HG02759 (cell line): ENCODE data around the gene CTNNBIP1.

ENCODE experiments used
- ATAC-seq: cut with Tn5 transposase; IDR thresholded peaks from one replicate; pipeline ENCODE4 v1.9.1; 2021; ENCODE audit warnings: mild to moderate bottlenecking, moderate library complexity; ENCODE audit not compliant: unreplicated experiment

CTNNBIP1 gene

DNA sequence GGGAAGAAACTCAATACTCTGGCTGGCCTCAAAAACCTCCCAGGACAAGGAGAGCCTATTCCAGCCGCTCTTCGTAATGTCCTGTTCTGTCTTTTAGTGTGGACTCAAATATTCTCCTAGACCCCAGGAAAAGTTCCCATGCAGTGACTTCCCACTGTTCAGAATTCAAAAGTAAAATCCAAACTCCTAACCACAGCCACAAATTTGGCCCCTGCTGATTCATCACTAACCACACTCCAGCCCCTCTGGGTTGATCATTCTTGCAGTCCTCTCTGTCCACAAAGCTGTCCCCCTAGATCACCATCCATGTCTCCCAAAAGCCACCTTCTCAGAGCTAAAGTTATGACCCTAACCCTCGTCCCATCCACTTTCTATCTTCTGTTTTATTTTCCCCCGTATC lies 5.1 kb downstream of the CTNNBIP1 start:
- ATAC-seq, result no peak

DNA sequence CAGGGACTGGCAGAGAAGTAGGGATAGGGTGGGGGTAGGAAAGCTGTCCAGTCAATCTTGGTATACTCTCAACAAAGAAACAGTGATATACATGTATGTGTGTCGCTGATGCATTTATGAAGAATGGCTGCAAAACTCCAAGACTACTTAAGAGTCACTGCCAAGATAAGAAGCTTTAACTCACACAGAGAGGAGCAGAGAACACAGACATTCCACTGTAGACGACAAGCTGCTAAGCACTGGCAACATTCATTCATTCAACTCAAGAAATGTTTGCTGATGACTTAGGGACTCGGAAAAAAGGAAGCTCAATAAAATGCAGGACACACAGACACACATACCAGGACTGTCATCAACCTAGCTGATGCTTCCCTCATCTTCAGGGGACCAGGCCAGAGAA lies 5.5 kb downstream of the CTNNBIP1 start:
- ATAC-seq, result no peak

DNA sequence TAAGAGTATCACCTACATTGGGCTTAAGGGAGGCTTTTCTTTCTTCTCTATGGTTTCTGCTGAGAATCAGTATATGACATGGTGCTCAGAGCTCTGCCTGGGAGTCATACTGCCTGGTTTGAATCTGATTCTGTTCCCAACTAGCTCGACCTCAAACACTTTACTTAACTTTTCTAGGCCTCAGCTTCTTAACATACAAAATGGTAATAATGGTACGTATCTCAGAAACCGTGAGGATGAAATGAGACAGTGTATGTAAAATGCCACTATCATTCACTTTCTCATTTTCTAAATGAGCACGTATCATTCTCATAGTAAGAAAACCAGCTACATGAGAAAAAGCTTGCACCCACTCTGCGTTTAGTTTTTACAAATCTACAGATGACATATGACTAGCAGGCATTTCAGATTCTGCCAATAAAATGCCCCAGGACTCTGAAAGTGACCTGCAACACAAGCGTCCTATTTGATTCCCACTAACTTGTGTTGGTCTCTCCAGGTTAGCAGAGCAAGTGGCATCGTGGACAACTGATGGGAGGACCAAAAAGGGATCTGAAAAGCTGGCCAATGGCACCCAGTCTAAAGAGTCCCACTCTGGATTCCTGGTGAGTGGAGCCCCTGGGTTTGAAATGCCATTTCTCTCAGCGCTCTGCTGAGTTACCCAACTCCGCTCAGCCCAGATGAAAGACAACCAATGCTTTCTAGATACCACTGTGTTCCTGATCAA lies 6.1 kb downstream of the CTNNBIP1 start:
- no peak for ATAC-seq

DNA sequence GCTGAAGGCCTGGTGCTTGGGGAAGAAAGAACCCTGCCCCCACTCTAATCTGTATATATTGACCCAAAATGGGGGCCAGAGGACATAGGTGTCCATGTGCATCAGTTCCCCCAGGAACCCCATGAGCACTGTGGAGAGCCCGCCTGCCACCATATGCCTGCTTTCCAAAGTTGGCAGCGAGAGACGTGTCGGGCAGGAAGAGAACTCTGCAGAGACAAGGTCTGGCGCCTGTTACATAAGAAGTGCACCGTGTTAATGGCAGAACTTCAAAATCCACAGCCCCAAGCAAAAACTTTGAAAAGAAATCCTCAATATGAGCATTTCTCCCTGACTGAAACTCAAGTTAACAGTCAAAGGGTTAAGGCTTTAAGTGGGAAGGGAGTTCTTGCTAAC lies 8.0 kb downstream of the CTNNBIP1 start:
- no peak for ATAC-seq

DNA sequence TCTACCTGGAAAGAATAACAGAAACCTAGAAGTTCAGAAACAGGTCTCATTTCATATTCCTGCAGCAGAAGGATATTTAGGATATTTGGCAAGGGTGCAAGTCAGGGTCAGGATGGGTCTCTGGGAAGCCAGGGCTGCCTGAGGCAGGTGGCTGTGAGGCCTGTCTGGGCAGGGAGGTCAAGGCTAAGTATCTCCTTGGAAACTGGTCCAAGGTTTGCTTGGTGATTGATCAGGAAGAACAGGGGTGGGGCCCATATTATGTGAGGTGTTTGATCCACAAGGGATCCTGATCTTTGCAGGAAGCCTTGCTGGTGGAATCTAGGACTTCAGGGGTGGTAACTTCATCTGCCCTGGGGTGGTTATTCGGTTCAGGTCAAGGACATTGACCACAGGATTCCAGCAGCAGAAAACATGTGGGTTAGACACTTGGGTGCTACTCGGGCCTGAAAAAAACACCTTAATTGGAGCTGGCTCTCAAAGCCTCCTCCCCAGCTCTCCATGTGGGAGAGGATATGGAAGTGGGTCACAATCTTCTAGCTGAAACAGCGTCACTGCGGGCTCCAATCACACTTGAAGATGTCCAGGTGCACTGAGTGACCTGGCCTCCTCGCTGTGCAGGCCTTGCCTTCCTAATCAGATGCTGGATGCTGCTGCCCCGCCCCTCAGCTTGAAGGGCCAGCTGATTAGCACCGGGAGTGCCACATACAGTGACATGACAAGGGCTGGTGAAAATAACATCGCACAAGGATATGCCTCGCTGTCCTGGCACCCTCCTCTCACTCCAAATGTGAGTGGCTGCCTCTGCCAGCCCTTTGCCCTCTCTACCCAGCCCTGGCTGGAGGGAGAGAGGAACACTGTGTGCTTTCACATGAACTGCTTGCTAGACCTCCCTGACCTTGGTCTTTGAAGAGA lies 8.7 kb downstream of the CTNNBIP1 start:
- ATAC-seq, result no peak

DNA sequence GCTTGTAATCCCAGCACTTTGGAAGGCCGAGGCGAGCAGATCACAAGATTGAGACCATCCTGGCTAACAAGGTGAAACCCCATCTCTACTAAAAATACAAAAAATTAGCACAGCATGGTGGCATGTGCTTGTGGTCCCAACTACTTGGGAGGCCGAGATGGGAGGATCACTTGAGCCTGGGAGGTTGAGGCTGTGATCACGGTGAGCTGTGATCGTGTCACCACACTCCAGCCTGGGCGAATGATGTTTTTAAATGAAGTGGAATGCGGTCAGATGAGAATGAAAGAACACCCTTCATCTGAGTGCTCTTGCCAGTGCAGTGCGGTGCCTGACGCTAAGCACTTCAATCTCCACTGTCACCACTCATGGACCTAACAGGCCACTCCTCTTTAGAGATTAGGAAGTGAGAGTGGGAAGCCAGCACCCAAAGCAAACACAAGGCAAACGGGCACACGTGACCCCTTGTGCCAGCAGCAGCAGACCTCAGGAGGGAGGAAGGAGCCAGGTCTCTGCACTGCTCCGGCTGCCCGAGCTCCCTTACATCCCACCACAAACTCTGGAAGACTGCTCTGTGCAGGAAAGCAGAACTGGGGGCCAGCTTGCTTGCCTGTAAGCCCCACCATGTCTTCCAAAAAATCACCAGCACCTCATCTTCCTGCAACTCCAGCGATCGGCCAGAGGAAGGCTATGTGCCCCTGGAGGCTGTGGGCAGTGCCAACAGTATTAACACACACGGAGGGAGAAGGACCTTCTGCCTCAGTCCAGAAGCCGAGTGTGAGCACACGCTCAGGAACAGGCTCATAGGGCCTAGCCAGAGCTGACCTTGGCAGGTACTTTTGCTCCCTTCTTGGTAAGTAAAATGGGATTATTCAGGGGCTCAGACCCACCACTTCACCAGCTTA lies 9.7 kb downstream of the CTNNBIP1 start:
- ATAC-seq, result no peak

DNA sequence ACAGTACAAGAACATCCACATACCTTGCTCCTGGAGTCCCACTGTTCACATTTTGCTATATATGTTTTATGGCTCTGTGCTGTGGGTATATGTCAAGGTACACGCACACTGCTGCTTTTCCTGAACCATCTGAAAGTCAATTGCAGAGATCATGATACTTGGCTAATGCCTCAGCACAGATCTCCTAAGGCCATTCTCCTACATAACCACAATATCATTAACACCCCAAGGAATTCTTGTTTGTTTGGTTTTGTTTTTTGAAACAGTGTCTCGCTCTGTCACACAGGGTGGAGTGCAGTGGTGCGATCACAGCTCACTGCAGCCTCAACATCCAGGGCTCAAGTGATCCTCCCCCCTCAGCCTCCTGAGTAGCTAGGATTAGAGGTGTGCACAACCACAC lies 16.0 kb downstream of the CTNNBIP1 start:
- no peak for ATAC-seq

DNA sequence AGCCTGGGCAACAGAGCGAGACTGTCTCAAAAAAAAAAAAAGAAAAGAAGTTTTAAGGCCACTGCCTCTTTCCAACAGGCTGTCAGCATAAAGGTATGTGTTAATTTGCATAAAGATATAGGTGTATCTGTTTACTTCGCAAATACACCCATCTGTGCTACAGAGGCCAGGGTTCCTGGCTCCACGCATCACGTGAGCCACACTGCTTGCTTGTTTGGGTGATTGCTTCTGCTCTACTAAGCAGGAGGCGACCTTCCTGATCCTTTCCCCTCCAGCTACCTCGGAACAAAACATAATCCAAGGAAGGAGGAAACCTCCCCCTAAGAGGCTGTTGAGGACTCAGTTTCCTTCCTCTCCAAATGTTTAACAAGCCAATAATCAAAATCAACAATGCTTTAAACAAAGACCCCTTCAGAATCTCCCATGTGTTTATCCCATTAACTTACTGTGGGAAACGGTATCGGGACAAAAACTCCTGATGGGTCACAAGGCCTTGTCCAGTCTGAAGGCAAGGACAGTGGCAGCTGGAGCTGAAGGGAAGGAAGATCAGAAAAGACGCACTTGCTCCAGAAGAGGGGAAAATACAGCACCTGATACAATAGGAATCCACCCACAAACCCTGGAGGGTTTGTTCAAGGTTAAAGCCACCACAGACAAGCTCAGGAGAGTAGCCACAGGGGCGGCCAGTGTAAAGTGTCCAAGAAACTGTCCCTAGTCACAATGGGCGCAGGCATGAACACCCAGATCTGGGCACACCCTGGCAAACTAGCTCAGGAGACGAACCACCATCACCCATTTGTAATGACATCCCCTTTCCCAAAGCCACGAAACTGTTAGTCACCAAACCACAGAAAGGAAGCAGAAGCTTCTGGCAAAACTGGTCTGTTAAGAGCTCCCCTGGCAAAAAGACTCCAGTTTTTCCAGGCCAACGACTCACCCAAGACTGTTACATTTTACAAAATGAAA lies 17.2 kb downstream of the CTNNBIP1 start:
- ATAC-seq, result no peak

DNA sequence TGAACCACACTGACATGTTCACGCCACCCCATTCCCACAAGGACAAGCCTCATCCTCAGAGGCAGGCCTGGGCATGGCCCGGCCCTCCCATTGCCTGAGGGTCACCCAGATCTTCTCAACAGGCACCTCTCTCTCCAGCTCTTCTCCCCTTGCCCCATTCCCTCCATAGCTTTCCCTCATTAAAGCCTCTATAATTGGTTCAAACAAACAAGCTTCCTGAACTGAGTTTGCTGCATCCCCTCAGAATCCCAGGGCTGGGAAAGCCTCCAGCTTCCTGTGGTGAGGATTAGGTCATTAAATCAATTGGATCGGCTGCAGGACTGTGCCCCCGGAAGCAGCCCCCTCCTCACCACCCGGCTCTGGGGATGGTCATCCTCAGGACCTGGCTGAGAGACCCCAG lies 18.9 kb downstream of the CTNNBIP1 start:
- no peak for ATAC-seq

DNA sequence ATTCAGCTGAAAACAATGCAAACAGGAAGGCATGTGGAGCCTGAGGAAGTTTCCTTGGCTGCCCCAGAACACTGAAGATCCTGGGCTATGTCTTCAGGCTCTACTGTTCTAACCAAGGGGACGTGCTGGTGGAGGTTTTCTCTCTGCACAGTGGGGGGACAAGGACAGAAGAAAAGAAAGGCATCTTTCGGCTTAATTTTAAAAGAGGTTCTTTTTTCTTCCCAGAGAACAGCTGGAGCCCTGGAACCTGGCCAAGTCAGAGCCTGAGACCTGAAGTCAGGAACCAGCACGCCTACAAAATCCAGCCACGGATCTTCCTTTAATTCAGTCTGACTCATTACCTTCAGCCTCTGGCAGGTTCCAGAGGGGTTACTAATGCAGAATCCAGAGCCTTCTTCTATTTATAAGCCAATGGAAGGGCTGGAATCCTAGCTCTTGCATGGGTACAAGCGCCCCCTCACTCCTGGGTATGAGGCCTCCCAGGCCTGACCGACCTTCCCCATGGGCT lies 19.8 kb downstream of the CTNNBIP1 start:
- ATAC-seq, result no peak

DNA sequence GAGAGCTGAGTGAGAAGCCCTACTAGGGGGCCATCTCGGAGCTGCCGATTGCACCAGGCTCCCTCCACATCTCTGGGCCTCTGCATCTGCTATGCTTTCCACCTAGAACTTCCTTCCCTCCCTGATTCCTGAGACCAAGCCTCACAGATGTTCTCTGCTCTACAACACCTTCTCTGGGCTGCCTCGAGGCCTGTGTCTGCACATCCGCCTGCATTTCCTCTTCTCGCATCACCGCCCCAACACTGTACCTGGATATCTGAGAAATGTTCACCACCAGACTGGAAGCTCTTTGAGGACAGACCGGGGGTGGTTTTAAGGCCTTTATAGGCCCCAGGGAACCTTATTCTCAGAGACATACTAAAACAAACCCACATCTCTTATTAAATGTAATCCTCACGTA lies 20.7 kb downstream of the CTNNBIP1 start:
- no peak for ATAC-seq

DNA sequence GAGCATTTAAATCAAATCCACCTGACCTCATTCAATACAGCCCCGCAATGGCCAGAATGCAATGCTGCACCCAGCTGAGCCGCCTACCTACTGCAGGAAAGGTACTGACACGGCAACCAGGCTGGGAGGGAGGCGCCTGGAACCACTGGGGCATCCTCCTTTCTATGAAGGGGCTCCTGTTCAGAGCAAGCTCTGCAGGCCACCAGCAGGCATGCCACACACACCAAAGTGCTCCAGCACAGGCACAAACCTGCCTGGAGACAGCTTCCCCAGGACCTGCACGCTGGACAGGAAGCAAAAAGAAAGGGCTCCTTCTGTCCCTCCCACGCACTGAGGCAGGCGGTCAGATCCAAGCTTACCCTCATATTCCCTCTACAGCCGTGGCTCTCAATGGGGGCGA lies 21.2 kb downstream of the CTNNBIP1 start:
- no peak for ATAC-seq

DNA sequence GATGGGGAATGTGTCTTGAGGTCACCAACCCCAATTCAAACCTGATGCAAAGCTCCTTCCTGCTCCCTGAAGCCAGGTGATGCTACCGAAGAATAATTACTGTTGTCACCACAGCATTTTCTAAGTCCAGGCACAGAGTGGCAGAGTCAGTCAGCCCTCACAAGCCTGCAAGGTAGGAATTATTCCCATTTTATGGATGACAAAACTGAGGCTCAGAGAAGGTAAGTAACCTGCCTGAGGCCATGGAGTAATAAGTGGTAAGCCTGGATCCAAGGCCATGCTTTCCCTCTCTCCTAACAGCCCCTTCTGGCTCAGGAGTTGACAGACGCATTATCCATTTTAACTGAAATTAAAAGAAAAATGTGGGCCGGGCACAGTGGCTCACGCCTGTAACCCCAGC lies 23.0 kb downstream of the CTNNBIP1 start:
- ATAC-seq, result no peak

DNA sequence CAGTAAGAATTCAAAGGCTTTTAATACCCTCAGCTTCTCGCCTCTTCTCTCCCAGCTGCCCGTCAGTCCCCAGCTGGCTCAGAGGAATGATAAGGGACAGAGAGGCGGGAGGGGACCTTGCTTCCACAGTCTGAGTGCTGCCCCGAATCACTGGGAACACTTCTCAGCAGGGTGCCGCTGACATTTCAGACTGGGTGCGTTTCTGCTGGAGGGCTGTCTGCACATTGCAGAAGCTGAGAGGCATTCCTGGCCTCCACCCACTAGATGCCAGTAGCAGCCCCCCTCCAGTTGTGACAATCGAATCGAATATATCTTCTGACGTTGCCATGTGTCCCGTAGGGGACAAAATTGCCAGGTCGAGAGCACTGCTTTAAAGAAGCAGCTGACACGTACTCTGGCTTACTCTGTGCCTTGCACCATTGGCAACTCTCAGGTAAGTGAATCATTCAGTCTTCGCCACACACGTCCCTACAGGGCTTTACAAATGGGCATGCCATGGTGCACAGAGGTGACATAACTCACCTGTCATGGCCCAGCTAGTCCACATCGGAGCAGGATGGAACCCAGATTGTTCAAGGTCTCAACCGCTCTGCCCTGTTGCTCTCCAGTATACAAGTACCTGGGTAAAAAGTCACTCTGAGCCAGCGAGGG lies 23.9 kb downstream of the CTNNBIP1 start:
- ATAC-seq, result no peak

DNA sequence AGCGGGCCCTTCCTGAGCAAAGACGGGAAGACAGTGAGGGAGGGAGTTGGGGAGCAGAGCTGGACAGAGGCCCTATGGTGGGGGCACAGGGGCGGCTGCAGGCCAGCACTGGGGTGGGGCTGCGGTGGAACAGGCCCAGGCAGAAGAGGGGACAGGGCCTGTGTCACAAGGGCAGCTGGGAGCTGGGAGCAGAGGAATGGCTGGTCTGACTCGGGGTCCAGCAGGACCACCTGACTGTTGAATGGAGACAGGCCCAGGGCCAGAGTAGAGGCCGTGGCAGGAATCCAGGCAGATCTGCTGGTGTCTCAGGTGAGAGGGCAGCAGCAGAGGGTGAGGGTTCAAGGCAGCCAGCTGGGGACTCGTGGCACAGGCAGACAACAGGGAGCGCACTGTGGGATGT lies 25.3 kb downstream of the CTNNBIP1 start:
- no peak for ATAC-seq

DNA sequence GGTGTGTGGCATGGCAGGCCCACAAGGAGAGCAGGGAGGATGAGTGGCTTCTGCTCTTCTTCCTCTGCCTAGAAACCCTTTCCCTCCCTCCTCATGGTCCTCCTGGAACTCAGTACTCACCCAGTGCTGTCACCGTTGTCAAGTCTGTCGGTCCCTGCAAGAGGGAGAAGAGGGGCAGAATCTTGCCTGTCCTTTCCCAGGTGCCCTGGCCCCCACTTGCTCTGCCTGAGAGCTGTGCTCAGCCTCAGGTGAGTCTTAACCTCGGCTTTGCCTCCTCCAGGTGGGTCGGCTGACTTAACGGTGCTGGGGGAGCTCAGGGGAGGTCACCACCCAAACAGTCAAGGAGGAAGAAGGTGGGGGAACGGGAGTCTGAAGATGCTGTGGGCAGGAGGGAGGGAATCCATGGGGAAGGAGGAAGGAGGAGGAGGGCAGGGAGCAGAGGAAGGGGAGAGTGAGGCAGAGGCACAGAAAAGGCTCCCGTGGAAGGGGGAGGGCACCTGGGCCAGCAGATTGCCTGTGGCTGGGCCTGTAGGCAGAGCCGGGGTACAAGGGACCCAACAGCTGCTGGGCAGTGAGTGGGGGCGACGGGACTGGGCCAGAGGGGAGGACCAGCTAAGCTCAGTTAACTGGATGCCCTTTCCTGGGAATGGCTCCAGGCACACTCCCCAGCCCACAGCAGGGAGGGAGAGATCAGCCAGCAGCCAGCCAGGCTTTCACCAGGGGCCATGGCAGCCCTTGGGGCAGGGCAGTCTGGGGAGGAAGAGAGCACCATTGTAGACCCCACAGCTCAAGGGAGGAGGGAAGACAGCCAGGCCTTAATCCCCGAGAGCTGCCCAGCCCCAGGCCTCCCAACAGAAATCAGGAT lies 26.3 kb downstream of the CTNNBIP1 start:
- ATAC-seq, result no peak

DNA sequence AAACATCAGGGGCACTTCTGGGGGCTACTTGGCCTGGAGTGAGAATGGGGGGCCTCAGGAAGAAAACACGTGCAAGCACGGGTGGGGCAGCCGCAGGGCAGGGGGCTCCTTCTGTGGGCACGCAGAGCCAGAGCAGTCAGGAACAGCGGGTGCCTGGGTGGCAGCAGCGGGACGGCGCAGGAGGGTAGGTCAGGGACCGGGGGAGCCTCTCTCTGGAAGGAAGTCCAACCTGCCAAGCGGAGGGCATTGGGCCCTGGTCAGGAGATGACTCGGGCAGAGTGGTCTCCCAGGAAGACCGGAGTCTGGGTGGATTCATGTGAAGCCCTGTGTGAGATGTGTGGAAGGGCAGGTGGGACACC lies 27.1 kb downstream of the CTNNBIP1 start:
- no peak for ATAC-seq

DNA sequence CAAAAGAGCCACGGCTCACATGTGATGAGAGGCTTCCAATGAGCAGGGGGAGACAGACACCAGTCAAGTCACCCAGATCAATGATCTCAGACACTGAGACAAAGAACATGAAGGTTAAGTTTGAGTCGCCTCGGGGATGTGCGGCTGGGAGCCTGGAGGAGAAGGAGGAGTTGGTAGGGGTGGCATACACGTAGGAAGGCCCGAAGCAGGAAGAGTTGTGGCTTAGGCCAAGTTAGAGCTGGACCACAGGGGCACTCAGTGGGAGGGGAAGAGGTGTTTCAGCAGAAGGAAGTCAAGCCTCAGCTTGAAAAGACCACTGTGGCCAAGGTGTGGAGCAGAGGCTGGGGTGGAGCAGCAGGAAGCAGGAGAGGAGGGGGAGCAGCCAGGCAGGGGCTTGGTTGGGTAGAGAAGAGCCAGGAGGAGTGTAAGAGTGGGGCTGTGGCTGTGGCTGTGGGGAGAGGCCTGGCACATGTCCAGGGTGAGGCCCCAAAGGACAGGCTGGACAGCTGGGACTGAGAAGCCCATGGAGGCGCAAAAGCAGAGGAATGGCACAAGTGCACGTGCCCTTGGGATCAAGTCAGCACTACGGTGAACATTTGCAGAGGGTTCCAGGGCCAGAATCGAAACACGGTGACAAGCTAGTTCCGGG lies 27.6 kb downstream of the CTNNBIP1 start:
- no peak for ATAC-seq
